ES-I3 (cell line): ENCODE measurements around the gene ATM.
"Not testable (repeated sequence)": the region's sequence is repeated elsewhere in the genome, so short reads cannot be mapped to it uniquely, and the experiment has no call there.

Source experiments
- H3K36me3 ChIP-seq: 2 replicates; pipeline ENCODE4 v1.6.1; 2013; ENCODE audit warnings: mild to moderate bottlenecking, low read length, control low read depth, moderate library complexity; ENCODE audit not compliant: insufficient read depth
- H3K4me1 ChIP-seq: 2 replicates; pipeline ENCODE4 v1.6.1; 2013; ENCODE audit warnings: mild to moderate bottlenecking, control low read depth, low read length; ENCODE audit not compliant: insufficient read depth
- H3K9ac ChIP-seq: 2 replicates; pipeline ENCODE4 v1.6.1; 2013; ENCODE audit warnings: low read depth, mild to moderate bottlenecking, low read length, moderate library complexity
- H3K9me3 ChIP-seq: 2 replicates; pipeline ENCODE4 v1.6.1; 2013; ENCODE audit warnings: mild to moderate bottlenecking, low read length, moderate library complexity; ENCODE audit not compliant: control insufficient read depth, insufficient read depth

Gene ATM

GRCh38 chr11:108403052-108403451, 180.2 kb downstream of the ATM start:
- Histone ChIP-seq H3K36me3 (no peaks in the 10 kb centered on the region), H3K9ac (no peak overlapping the region), H3K9me3 (no peaks in the 10 kb centered on the region), H3K4me1 (no peaks in the 10 kb centered on the region)

GRCh38 chr11:108405706-108406105, 182.8 kb downstream of the ATM start:
- Histone ChIP-seq H3K9ac (no peak overlapping the region), H3K9me3 (no peaks in the 10 kb centered on the region), H3K36me3 (no peaks in the 10 kb centered on the region), H3K4me1 (no peaks in the 10 kb centered on the region)

GRCh38 chr11:108414958-108415357, 192.1 kb downstream of the ATM start:
- Histone ChIP-seq H3K9ac (no peak overlapping the region), H3K4me1 (no peaks in the 10 kb centered on the region), H3K9me3 (no peaks in the 10 kb centered on the region)

GRCh38 chr11:108417551-108417950, 194.7 kb downstream of the ATM start:
- not testable (repeated sequence) for H3K4me1 ChIP-seq, H3K9ac ChIP-seq

More at GRCh38 chr11:108414958-108415357, 192.1 kb downstream of the ATM start:
- H3K36me3 ChIP-seq, result no peaks in the 10 kb centered on the region

More at GRCh38 chr11:108417551-108417950, 194.7 kb downstream of the ATM start:
- H3K36me3 ChIP-seq, H3K9me3 ChIP-seq: not testable (repeated sequence)
